ENCODE measurements around the gene RUNX2.

GRCh38 chr6:45605971-45606370 is 277.8 kb downstream of the RUNX2 start:
- TF ChIP-seq, protein P1, sequence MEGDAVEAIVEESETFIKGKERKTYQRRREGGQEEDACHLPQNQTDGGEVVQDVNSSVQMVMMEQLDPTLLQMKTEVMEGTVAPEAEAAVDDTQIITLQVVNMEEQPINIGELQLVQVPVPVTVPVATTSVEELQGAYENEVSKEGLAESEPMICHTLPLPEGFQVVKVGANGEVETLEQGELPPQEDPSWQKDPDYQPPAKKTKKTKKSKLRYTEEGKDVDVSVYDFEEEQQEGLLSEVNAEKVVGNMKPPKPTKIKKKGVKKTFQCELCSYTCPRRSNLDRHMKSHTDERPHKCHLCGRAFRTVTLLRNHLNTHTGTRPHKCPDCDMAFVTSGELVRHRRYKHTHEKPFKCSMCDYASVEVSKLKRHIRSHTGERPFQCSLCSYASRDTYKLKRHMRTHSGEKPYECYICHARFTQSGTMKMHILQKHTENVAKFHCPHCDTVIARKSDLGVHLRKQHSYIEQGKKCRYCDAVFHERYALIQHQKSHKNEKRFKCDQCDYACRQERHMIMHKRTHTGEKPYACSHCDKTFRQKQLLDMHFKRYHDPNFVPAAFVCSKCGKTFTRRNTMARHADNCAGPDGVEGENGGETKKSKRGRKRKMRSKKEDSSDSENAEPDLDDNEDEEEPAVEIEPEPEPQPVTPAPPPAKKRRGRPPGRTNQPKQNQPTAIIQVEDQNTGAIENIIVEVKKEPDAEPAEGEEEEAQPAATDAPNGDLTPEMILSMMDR (IDR thresholded peaks at IDR 0.05) = no peak
- no peak for TF ChIP-seq POLR2A (IDR thresholded peaks at IDR 0.05)

Measured in testis (tissue), 2 donors.